Measurements from ENCODE around the gene TSEN2.

- TF ChIP-seq EP300 (IDR thresholded peaks at IDR 0.05; ENCODE audit: low read depth) = no peak
- TF ChIP-seq CTCF (IDR thresholded peaks at IDR 0.05) = no peak
- TF ChIP-seq POLR2A (IDR thresholded peaks at IDR 0.05) = no peak
- no peak for TF ChIP-seq POLR2AphosphoS5 (IDR thresholded peaks at IDR 0.05)
Observed at GRCh38 chr3:12456441-12456840, 27.8 kb upstream of the TSEN2 start.

All from transverse colon (tissue), 4 donors.